NCI-H524 (cell line): ENCODE data around the gene ZNF837.
A peak's percentile ranks its signal among the peaks of the same experiment; 100 is the strongest.

ENCODE experiments used
- DNase-seq, 2 experiments: peaks; one replicate each; lab custom pipeline; 2025; lab: John Stamatoyannopoulos, UW

ZNF837 gene

GRCh38 chr19:58380662-58381459 is at the start of gene ZNF837:
Gene ZNF837, minus strand, starts transcription at chr19:58381030. Its CDS starts 11,698 bp downstream, at chr19:58369332.
- peak; percentile 100 for DNase-seq

DNA sequence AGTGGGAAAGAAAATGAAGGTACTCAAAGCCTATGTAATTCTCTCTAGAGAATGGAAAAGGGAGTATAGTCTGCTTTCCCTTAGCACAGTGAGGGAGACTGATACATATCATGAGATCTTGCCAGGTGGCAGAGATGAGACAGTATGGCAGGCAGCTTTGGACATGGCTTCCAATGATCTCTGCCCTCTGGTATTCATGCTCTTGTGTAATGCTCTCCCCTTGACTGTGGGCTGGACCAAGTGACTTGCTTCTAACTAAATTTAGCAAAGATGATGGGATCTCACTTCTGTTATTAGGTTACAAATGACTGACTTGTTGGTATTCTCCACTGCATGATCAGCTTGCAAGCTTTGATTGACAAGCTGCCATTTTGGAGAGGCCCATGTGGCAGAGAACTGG is 48.9 kb upstream of the ZNF837 start:
- no peak for DNase-seq

- no peak for DNase-seq
Measured at GRCh38 chr19:58428617-58429016, 47.8 kb upstream of the ZNF837 start.

DNA sequence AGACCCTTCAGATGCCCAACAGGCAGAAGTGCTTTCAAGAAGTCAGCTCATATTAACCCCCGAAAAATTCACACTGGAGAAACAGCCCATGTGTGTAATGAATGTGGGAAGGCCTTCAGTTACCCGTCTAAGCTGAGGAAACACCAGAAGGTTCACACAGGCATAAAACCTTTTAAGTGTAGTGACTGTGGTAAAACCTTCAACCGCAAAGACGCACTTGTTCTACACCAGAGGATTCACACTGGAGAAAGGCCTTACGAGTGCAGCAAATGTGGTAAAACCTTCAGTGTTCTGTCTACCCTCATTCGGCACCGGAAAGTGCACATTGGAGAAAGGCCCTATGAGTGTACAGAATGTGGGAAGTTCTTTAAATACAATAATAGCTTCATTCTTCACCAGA is 36.2 kb upstream of the ZNF837 start:
- no peak for DNase-seq

- no peak for DNase-seq
Measured at GRCh38 chr19:58416604-58417003, 35.8 kb upstream of the ZNF837 start.

DNA sequence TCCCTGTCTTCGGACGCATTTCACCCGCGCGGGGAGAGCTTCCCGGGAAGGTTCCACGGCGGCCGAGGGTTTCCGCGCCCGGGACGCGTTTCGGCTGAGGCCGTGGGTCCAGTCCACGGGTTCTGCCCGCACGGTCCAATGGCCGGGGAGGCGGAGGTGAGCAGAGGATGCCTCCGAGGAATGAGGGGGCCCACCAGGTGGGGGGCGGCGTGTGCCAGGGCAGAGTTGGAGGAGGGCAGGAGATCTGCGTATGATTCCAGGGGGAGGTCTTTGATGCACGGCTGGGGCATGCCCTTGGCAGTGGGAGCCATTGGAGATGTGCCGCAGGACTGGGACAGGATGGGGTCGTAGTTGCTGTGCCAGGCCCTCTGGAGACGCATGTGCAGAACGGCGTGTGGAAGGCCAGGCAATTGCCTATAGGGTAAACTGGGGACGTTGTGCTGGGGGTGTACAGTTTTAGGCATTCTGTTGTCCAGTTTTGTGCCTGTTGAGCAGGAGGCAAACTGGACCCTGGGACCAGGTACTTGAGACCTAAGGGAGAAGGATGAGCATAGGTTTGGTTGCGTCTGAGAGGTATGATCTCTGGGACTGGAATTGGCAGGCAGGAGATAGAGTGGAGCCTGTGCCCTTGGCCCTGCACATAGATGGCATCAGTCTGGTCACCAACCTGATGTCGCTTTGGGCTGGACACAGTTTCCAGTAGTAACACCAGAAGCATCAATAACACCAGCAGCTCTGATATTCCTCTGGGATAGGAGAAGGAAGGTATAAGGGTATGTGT is 28.4 kb upstream of the ZNF837 start:
- peak; percentile 34 to 69 for DNase-seq

- peak; percentile 93 to 98 for DNase-seq
Measured at GRCh38 chr19:58408152-58409009, 27.6 kb upstream of the ZNF837 start, which contains the start of gene ZNF584. Gene ZNF584, plus strand, starts transcription at chr19:58408649. Its CDS starts 499 bp downstream, at chr19:58409148.

DNA sequence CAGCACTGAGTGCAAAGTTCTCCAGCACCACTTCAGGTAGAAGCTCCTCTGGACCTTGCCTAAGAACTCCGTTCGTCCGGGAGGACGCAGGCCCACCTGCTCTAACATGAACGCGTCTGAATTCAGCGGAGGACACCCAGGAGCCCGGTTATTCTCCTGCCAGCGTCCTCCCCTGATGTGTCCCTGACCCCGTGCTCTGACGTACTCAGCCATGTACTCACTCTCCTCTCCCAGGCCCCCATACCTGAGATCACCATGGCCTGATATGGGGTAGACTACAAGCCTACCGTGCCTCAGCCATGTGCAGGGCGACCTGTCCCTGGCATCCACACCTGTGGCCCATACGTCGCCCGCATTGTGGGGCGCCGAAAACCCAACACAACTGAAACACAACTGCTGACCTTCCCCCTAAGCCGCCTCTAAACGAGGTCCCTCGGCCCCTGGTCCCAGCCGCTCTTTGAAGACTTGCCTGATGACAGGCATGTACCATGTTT is 26.9 kb upstream of the ZNF837 start:
- no peak for DNase-seq

DNA sequence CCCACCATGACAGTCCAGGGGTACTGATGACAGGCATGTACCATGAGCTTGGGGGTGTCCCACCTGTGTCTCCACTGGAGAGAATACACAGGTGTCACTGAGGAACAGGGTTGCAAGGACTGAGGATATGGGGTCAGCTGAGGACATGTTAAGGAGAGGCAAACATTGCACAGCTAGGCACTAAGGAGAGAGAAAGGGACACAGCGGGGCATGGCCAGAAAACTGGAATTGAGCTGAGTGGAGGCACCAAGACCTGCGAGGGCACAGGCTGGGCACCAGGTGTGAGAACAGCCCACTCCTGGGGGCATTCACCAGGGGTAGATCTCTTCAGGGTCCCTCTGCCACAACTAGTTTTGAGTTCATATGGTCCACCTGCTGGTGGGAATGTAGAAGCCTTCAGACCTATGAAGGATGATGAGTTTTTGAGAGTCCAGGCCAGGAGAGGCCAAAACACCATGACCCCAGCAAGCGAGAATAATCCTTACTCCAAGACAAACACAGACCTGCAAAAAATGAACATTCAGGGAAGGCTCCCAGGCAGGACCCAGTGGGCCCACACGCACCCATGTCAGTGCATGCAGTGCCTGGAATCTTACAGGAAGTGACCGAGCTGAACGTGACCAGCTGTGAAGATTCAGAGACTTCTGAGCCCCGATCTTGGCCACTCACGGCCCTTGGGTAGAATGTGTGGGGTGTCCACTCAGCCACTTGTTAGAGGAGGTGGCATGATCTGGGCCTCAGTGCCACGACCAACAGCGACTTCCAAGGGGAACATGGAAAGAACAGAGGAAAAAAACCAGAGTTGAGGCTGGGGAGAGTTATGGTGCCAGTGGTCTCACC is 26.2 kb upstream of the ZNF837 start:
- no peak for DNase-seq

DNA sequence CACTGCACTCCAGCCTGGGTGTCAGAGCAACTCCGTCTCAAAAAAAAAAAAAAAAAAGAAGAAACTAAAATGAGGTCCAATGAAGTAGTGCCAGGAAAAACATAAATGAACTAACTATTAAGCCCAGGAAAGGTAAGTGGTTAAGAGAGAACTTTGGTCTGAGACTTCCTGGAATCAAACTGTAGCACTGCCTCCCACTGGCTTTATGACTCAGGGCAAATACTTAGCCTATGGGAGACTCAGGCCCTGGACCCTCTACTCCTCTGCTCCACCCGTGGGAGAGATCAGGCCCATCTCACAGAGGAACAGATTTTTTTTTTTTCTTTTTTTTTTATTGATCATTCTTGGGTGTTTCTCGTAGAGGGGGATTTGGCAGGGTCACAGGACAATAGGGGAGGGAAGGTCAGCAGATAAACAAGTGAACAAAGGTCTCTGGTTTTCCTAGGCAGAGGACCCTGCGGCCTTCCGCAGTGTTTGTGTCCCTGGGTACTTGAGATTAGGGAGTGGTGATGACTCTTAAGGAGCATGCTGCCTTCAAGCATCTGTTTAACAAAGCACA is 23.2 kb upstream of the ZNF837 start:
- DNase-seq = peak in 1 of 2 experiments; percentile 68

GRCh38 chr19:58401840-58402421 is 21.1 kb upstream of the ZNF837 start:
- no peak for DNase-seq

DNA sequence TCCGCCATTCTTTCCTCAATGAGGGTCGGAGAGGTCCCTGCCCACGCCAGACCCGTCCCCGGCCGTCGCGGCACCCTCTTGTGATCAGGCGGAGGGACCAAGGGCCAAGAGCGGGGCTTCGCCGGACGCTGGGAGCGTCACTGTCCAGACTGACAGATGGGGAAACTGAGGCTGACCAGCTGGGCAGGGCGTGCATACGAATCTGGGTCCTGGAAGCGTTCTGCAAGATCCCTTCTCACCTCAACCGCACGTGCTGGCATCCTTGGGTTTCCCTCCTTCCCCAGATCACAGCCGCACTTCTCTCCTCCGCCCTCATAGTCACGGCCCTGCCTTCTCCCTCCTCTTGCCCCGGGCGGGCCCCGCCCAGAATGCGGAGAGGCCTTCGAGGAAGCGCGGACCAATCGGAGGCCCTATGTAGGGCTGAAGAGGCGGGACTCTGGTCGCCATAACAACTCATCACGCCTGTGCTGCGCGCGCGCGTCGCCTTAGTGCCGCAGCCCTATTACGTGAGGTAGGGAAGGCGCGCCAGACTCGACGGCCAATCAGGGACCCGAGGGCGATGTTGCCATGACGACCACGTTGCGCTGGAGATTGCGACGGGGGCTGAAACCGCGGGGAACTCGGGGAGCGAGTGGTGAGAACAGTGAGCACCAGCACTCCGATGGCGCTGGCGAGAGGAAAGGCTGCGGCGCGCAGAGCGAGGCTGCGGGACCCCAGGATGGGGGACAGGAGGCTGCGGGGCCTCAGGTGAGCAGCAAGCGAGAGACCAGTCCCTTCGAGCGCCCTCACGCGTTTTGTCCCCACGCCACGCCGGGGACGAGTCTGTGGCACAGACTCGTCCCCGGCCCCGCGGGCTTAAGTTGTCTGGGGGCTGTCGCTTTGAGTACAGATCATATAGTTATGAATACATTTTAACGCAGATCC is 20.3 kb upstream of the ZNF837 start:
- peak; percentile 99 to 100 for DNase-seq

- DNase-seq = no peak
Measured at GRCh38 chr19:58400316-58400915, 19.6 kb upstream of the ZNF837 start.

DNA sequence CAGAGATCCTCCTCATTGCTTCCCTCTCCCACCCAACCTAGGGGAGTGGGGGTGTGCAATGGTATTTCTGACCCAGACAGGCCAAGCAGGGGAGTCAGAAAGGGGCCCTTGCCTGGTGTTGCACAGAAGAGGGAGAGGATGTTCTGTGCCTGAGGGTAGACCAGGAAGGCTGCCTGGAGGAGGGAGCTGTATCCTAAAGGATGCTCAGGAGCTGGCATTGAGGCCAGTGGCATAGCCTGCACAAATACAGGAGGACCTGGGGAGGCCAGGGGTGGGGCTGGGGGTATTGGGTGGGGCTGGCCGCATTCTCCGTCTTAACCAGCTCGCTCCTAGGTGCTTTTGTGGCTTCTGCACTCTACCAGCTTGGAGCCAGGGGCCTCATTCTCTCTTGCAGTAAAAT is 19.1 kb upstream of the ZNF837 start:
- DNase-seq = no peak

DNA sequence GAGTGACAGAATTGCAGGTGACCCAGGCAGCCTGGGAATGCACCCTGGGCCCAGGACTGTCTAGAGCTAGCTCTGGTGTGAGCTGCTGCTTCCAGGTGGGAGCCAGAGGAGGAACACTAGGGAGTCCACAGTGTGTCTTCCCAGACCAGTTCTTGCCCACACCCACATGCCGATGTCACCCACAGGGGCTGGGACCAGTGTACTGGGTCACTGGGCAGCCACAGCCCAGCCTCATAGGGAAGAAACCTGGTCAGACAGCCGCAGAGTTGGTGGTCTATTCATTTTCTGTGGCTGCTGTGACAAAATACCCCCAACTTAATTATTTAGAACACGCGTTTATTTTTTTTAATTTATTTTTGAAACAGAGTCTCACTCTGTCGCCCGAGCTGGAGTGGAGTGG is 17.7 kb upstream of the ZNF837 start:
- no peak for DNase-seq

GRCh38 chr19:58398087-58398486 is 17.3 kb upstream of the ZNF837 start:
- DNase-seq = no peak

- peak in 1 of 2 experiments; percentile 57 for DNase-seq
Measured at GRCh38 chr19:58397533-58398037, 16.8 kb upstream of the ZNF837 start.

- no peak for DNase-seq
Measured at GRCh38 chr19:58396691-58397532, 16.1 kb upstream of the ZNF837 start.
